Ureter (tissue), 1 donor: Measurements from ENCODE around the gene ARHGEF3. TPM values are rescaled to one million over a fixed set of nuclear protein-coding genes. Genes with fewer than 3 reads are reported as not detected.
A peak's percentile ranks its signal among the peaks of the same experiment; 100 is the strongest.

Experiments used
- DNase-seq: peaks from one replicate; pipeline ENCODE4 v3.0.0-alpha.2; 2020; ENCODE audit warnings: low spot score
- total RNA-seq: library from RNA; stranded (reverse); gene quantifications from one replicate; pipeline ENCODE4 v1.2.4, GENCODE V29; 2023
- donor health status: DM: yes; HTN: yes; CAD: no.

ARHGEF3 gene, protein sequence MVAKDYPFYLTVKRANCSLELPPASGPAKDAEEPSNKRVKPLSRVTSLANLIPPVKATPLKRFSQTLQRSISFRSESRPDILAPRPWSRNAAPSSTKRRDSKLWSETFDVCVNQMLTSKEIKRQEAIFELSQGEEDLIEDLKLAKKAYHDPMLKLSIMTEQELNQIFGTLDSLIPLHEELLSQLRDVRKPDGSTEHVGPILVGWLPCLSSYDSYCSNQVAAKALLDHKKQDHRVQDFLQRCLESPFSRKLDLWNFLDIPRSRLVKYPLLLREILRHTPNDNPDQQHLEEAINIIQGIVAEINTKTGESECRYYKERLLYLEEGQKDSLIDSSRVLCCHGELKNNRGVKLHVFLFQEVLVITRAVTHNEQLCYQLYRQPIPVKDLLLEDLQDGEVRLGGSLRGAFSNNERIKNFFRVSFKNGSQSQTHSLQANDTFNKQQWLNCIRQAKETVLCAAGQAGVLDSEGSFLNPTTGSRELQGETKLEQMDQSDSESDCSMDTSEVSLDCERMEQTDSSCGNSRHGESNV
- 50.0 TPM for total RNA-seq

DNA sequence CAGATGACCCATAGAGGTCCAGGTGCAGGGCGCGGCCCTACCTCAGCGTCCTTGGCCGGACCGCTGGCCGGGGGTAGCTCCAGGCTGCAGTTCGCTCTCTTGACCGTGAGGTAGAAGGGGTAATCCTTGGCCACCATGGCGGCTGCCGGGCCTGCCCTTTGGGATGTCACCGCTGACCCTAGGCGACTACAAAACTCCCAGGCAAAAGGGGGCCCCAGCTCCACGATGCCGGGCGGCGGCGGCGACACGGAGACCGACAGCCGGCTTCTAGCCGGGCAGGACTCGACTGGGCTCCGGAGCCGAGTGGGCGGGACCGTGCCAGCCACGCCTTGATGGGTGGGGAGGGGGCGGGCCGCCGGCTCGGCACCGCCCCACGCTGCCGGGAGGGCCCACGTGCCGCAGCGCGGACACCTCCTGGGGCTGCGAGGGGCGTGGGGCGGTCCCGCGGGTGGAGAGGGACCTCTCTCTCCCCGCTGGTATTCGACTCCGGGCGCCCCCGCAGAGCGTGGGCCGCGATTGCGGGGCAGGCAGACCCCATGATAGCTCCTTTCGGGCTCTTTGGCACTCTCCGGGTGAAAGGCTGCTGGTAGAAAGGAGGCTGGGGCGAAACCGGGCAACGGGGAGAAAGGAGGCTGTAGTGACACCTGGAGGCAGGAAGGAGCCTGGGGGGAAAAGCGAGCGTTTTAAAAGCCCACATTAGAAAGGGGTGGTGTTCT is at the start of gene ARHGEF3:
ARHGEF3 (minus strand) TSS at position 288 of the 716 bp plus-strand sequence; CDS start at position 137, 151 bp downstream.
- peak; percentile 87 for DNase-seq

DNA sequence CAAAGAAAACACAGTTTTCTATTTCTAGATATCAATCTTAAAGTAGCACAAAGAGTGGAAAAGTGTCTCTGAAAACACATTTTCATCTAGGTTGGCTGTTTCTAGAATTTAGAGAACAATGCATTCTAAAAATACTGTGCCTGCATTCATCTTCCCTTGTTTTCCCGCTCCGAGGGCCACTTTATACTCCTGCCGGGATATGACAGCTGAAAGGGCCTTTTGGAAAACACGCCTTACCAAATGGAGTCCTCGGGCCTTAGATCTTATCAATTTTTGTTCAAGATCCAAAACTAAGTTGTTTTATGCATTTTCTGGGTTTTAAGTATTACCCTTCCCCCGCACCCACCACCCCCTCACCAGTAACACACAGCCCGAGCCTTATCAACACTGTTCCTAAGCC is 47.9 kb upstream of the ARHGEF3 start:
- no peak for DNase-seq

DNA sequence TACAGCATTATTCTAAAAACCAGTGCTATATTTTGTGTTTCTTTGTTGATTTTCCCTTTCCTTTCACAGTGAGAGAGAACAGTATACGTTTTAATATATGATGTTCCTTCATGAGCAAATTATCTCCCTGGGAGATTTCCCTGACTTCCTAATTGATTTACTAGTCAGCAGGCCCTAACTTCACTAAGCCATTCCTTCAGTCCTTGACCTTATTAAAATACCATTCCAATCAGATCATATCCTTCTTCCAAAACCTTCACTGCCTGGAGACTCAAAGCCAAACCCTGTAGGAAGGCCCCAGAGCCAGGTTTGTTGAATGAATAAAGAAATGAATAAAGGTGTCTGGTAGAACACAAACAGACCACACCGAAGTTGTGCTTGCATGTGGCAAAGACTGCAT is 43.8 kb upstream of the ARHGEF3 start:
- DNase-seq: no peak

DNA sequence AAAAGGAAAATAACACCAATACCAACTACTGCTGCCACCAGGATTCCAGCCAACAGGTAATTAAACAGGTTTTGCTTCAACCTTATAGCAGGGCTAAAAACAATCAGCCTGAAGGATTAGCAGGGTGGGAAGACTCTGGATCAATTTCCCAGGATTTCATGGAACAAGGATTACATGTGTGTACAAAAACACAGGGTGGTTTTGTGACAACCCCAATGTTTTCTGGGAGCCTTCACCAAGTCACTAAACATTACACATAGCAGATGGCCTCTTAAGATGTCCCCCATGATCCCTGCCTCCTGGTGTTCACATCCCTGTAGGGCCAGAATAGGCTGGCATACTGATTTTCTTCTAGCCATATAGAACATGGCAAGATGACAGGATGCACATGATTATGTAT is 42.8 kb upstream of the ARHGEF3 start:
- no peak for DNase-seq

DNA sequence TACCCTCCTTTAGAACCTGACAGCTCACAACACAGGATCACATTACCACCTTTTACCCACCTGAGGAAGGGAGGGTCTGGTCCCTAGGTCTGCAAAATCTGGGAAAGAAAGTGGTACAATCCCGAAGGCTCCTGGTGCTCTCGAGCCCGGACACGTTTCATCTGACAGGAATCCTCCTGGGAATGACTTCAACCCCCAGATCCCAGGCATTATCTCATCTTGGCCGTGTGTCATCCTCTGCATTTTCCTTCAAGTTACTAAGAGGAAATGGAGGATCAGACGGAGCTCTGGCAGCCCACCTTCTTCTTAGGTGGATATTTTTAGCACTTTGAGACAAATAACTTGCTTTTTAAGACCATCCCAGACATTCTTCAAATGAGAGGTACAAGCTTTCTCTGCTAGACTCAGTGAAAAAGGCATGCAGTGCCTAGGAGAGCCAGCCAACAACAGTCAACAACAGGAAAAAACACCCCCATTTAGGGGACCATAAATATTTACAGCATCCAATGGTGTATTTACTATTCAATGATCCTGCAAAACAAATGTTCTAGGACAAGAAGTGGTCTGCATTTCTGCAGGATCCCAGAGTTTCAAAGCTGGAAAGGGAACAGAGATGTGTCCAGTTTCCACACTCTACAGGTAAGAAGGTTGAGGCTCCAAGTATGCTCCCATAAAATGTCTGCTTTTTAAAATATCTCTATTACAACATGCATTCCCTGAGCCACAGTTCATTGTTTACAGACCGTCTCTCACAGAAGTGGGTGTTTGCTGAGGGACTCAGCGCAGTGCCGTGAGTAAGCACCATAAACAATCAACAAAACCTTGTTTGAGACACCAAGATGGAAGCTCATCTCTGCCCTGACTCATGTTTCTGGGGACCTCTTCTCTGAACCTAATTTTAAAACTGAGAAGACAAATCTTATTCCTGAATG is 38.3 kb upstream of the ARHGEF3 start:
- no peak for DNase-seq

DNA sequence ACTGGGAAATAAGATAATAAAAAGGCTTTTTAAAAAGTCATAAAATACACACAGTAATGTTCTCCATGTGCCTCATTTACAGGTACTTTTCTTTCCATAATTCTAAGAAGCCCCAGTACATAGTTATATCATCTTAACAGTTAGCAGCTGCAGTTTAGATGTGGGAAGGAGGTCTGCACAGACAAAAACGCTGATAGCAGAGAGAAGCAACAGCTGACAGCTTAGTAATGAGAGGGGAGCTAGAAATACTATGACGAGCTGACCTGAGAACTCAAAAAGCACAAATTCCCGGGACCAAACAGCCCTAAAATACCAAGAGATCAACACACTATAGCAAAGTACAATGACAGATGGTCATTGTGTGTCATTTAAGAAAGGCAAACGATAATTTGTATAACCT is 36.7 kb upstream of the ARHGEF3 start:
- DNase-seq: no peak

DNA sequence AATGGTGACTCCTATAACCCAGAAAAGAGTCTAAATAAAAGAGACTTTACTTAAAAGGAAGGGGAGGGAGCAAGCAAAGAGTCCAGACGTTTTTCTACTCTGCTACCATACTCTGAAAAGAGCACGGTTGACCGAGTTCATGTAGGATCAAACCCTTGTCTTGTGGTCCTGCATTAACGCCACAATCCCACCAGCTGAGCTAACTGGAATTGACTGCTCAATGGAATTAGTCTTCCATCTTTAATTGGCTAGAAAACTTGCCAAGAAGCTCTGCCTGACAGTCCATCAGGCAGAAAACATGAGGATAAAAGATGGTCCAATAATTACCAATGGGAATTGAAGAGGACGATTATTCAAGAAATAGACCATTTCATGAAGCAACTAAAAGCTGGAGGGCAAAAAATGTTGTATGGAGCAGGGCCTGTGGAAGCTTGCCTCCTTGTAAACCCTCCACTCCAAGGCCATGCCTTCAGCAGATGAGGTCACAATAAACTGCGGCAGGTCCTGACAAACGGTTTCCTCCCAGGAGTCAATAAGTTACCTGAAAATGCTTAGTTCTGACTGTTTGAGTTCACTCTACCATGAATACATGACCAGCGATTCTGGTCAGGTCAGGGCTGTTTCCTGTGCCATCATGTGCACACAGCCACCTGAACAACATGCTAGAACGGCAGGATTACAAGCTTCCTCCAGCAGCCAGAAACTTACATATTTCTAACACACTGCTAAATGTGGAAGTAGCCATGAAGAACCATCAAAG is 35.6 kb upstream of the ARHGEF3 start:
- DNase-seq: no peak

DNA sequence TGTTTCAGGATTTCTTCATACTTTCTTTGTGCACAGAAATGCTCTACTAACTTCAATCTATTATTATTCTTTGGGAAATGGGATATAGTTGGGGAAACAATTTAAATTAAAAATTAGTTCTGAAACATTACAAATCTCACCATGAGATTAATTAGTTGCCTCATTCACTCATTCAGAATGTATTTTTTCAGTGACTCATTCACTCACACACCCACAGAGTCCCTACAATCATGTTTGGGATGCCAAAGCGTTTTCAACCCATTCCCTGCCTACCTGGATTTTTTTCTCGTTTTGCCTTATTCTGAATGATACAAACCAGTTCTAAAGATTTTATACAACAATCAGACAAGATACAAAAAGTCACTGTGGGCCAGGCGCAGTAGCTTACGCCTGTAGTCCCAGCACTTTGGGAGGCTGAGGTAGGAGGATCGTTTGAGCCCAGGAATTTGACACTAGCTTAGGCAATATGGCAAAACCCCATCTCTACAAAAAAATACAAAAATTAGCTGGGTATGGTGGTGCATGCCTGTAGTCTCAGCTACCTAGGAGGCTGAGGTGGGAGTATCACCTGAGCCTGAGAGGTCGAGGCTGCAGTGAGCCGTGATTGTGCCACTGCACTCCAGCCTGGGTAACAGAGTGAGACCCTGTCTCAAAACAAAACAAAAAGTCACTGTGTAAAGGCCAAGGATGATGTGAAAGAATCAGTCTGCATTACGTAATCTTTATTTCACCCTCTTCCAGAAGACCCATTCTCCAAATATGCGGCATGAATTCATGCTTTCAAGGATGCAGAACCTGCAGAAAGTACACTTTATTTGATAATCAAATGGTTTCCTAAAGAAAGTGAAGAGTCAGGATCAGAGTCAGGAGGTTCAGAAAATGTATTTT is 34.8 kb upstream of the ARHGEF3 start:
- no peak for DNase-seq

DNA sequence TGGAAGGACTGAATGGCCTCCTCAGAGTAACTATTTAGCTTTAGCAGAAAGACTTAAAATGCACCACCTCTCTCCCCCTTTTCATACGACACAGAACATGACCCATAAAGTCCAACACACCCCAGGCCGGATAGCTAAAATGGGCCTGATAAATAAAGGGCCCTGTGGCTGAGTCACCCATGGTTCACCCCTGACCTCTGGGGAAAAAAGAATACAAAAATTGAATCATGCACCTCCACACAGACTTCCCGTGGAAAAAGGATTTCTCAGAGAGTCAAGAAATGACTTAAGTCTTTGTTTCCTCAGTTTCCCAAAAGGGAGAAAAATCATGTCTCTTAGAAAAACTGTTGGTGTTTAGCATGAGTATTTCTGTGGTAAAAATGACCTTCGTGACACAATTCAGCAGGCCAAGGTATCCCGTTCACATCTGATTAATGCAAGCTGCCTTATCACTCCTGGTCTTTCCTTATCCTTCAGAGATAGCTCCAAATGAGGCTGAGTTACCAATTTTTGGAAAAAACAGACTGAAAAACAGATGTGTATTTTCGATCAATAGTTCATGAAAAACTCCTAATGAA is 34.0 kb upstream of the ARHGEF3 start:
- DNase-seq: no peak

DNA sequence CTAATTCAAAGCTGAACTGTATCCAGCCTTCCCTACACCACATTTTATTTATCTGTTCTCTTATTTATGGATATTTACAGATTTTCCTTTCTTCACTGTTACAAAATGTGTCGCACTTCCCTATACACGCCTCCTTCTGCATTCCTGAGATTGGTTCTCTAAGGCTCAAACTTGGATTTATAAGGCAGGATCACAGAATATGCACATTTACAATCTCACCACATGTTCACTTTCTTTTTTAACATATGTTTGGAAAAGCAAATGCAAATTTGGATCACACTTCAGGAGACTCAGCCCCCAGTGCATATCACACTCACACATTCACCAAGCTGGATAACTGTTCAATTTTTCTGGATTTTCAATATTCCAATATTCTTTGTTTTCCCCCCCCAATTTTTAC is 31.8 kb upstream of the ARHGEF3 start:
- DNase-seq: no peak

DNA sequence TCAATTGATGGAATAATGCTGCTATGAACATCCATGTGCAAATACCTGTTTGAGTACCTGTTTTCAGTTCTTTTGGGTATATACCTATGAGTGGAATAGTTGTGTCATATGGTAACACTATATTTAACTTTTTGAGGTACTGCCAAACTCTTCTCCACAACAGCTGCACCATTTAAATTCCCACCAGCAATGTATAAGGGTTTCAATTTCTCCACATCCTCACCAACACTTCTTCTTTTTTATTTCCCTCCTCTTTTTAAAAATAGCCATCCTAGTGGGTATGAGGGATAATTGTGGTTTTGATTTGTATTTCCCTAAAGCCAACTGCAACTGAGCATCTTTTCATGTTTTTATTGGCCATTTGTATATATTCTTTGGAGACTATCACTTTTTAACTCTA is 31.3 kb upstream of the ARHGEF3 start:
- no peak for DNase-seq

DNA sequence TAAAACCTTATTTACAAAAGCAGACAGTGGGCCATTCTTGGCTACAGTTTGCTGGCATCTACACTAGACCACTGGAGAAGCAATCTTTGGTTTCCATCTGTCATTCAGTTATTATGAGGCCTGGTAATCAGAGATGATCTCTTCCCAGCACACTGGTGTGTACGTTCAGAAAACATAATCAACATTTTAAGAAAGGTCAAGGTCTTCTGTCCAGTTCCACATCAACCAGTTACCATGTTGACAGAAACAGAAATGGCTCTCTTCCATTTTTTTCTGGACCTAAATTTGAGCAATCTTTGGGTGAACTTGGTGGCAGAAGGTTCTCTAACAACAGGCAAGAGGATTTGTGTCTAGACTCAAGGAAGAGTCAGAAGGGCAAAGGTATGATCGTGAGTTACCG is 29.8 kb upstream of the ARHGEF3 start:
- DNase-seq: no peak

DNA sequence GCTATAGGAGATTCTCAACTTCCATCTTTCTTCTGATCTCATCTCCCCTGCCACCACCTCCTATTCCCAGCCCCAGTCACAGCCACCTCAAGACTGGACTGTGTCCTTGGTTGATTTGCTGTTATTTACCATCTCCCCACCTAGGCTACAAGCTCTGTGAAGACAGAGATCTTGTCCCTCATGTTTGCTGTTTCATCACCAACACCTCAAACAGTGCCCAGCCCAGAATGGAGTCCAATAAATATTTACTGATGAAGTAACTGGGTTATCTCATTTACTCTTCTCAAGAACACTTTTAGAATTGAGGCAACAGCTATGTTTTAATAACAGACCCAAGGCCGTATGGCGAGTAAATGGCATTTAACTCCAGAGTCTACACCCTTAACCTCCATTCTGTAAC is 29.1 kb upstream of the ARHGEF3 start:
- no peak for DNase-seq

DNA sequence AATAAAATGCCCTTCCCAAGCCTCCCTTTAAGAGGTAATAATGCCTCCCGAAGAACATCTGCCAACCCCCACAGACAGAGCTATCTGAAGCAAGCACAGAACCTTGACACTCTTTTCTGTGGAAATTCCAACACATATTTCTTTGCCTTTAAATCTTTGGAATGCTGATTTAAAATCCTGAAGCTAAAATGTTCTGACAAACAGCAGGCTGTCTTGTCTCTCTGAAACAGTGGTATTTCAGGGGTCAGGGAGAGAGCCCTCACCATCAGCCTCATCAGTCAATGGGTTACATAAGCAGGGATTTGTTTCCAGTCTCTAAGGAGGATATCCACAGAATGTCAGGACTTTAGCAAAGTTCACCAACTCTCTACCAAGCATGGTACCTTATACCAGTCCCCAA is 27.8 kb upstream of the ARHGEF3 start:
- no peak for DNase-seq

DNA sequence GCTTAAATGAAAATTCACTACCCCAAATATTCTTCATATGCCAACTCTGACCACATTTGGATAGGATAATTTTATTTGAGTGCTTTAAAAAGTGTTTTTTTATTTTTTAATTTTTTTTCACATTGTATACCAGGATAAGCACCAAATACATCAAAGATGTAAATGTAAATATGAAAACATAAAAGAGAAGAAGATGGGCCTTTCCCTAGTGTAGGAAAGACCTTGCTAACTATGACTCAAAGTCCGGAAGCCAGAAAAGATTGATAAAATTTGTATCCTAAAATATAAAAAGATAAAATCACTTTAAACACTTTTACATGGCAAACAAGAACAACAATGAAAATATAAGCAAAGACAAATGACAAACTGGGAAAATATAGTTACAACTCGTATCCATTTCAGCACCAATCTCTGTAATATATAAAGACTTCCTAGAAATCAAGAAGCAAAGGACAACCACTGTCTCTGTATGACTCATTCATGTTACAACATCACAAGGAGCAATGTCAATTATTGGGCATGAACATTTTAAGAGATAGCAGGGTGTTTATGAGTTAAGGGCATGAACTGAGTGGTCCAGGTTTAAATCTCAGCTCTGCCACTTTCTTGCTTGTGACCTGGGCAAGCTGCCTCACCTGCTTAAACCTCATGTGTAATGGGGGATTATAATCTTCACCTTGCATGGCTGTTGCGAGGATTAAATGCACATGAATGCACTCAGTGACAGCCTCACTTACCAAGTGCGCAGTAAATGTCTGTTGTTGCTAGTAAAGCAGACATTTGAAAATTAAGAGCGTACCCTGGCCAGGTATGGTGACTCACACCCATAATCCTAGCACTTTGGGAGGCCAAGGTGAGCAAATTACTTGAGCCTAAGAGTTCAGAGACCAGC is 25.3 kb upstream of the ARHGEF3 start:
- no peak for DNase-seq

DNA sequence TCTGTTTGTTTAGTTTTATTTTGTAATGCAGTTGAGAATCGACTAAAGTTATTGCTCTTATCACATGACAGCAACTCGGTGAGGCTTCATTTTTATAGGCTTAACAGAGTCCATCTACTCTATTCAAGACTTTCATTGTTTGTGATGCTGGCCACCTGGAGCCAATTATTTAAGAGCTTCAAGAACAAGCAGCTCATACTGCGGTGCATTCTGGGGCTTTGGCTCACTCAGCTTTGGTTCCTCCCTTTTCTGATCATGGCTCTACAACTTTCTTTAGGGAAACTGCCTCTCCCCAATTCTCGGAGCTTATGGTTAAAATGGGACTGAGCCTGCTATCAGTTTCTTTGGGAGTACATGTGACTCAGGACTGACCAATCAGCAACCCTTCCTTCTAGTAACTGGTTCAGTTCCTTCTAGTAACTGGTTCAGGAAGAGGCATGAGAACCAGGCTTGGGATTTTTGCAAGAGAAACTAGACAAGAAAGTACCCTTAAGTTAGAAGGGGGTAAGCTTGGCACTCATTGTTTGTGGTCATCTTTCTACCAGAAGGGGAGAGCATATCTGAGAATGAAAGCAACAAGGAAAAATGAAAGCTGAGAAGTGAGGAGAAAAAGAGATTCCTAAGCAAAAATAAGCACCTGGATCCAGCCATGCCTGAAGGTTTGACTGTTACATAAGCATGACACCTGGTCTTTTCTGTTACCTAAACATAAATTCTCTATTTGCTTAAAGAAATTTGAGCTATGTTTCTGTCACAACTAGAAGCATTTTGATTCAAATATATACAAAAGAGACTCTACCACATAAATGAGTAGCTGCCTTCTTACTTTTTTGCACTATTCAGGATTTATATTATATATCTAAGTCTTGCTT is 24.1 kb upstream of the ARHGEF3 start:
- no peak for DNase-seq

DNA sequence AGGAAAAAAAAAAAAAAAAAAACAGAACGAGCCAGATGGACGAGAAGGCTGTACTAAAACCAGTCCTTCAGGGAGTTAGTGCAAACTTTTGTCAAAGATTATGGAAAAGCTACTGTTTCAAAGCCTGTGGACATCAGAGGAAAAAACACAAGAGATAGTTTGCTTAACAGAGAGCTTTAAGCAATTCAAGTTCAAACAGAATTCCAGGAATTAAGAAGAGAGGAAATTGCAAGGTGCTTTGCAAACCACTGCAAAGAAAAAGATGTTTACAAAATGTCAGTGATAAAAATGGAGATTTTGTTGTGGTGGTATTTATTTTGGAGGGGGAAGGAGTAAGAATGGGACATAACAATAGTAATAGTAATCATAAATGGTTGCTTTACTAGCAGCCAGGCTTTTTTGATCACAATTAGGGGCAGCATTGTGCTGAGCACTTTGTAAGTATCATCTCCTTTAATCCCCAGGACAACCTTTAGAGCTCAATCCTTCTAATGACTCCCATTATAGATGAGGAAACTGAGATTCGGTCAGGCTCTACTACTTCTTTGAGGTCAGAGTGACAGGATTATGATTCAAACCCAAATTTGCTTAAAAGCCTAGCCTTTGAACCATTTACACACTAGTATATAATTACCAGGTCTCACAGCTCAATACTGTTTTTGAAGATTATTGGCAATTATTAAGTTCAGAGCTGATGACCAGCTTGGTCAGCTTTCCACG is 22.4 kb upstream of the ARHGEF3 start:
- no peak for DNase-seq
